HG03135 (cell line): Measurements from ENCODE around the gene C10orf143.
"Not testable (repeated sequence)": the region's sequence is repeated elsewhere in the genome, so short reads cannot be mapped to it uniquely, and the experiment has no call there.

ENCODE experiments used
- ATAC-seq: cut with Tn5 transposase; IDR thresholded peaks from one replicate; pipeline ENCODE4 v1.9.1; 2021; ENCODE audit warnings: mild to moderate bottlenecking, moderate library complexity; ENCODE audit not compliant: unreplicated experiment

Gene C10orf143

GRCh38 chr10:130037169-130037661, 73.4 kb downstream of the C10orf143 start:
- ATAC-seq: no peak

DNA sequence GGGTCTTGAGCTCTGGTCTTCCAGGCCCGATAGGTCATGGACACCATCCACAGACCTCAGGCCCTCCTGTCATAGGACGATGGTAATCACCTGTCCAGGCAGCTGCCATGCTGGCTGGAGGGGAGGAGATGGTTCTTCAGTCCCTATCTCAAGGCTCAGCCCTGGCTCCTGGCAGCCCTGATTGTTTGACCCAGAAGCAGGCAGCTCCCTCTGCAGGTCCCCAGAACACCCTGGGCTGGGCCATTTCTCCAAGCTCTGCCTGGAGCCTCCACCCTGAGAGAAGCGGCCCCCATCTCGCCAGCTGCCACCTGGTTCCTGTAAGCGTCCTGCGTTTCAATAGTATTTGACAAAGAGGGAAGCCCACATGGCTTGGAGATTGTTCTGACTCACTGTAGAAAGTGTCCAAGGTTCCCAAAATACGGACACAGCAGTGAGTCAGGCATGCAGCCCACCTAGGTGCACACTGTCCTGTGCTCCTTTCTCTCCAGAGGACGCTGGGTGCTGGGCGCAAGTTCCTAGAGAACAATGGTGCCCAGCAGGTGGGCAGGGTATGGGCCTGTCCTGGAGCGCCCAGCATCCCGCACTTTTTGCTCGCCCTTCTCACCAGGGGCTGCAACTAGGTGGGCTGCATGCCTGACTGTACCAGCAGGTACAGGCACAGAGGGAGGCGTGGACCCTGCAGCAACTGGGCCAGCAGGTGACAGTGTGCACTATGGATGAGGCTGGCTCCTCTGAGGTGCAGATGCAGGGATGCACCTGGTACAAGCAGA, 74.1 kb downstream of the C10orf143 start:
- no peak for ATAC-seq

GRCh38 chr10:130029209-130029608, 81.4 kb downstream of the C10orf143 start:
- no peak for ATAC-seq

GRCh38 chr10:130028465-130028819, 82.2 kb downstream of the C10orf143 start:
- ATAC-seq: no peak

DNA sequence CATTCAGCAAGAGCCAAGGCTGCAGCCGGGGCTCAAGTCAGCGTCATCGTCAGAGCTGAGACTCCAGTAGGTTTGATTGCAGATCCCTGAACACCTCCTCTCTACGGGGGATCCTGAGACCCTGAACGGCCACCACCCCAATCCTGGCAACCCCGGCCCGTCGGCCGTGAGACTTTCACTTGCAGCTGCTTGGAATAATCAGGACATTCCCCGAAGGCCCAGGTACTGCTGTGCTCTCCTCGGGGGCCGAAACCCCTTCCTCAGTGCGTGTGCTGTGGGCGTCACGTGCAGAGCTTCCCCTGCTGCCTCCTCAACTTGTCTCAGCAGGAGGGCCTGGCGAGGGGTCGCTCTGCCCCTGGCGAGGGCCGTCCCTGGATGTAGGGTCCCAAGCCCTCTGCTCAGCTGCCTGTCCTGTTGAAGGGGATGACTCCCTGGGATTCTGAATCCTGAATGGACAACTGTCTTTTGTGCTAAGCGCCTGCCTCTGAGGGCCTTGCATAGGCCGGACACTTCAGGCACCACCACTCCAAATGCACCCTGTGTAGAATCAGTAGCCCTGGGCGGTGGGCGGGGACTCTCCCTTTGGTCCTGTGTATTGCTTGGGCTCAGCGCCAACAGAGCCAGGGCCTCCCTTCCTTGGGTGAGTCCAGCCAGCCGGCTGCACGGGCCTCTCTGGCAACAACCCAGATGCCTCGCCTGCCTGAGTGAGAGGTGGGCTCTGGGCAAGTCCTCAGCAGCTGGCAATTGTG, 82.7 kb downstream of the C10orf143 start:
- no peak for ATAC-seq

GRCh38 chr10:130026670-130027456, 83.8 kb downstream of the C10orf143 start:
- ATAC-seq: no peak

- ATAC-seq: no peak
These were observed 84.7 kb downstream of the C10orf143 start for GRCh38 chr10:130025811-130026485.

DNA sequence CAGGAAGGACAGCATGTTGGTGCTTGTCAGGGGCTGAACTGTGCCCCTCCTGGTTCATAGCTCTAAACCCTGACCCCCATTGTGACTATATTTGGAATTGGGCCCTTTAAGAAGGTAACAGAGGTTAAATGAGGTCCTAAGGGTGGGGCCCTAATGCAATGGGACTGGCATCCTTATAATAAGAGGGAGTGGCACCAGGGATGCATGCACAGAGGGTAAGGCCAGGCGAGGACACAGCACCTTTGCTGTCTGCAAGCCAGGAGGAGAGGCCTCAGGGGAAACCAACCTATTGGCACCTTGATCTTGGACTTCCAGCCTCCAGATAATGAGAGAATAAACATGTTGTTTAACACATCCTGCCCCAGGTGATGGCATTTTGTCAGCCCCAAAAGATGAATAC, 85.3 kb downstream of the C10orf143 start:
- ATAC-seq: no peak

DNA sequence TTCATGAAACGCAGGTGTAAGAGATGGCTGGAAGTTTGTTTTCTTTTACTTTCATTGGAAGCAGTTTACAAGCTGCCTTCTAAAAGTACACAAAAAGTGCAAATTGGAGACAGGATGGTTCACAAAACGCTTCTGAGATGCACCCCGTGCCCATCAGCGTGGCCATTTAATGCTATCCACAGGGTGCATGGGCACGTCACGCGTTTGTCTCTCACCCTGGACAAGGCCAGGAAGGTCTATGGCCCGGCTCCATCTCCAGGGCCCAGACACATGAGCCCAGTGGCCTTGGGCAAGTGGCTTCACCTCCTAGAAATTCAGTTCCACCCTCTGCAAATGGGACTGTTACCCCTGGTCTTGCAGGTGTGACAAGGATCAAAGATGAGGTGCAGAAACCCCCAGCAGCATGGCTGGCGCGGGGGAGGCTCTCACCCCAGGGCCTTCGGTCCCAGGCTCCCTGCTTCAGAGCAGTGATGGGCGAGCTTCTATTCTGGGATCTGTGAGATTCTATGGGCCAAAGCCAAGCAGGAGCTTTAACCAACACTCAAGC, 85.8 kb downstream of the C10orf143 start:
- ATAC-seq: no peak

- ATAC-seq: not testable (repeated sequence)
These were observed 86.3 kb downstream of the C10orf143 start for GRCh38 chr10:130024326-130024725.

DNA sequence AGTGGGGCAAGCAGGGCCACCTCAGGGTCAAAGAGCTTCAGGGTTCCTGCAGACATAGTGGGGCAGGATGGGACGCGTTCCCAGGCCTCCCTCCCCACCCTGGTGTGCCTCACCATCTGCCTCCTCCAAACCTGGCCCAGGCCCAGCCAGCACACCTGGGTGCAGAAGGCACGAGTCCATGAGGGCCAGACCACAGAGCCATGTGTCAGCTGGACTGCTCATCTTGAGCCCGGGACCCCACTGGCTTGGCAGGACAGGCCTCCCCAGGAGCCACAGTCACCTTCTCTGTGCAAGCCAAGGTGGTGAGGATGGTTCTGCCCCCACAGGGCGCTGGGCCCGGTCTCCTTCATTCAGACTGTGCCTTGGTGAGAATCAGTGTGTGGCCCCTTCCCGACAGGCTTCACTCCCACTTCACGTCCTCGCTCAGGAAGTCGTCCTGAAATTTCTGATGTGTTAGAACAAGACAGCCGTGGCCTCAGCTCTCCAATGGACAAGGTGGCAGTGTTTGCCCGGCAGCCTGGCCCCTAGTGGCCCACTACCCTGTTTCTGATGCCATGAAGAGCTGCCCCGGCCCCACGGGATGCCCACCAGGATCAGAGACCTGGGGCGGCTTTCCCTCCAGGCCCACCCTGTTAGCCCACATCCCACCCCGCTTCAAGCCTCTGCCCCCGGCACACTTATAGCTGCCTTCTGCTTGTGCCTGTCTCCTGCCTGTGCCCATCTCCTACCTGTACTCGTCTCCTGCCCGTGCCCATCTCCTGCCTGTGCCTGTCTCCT, 87.0 kb downstream of the C10orf143 start:
- ATAC-seq: no peak

DNA sequence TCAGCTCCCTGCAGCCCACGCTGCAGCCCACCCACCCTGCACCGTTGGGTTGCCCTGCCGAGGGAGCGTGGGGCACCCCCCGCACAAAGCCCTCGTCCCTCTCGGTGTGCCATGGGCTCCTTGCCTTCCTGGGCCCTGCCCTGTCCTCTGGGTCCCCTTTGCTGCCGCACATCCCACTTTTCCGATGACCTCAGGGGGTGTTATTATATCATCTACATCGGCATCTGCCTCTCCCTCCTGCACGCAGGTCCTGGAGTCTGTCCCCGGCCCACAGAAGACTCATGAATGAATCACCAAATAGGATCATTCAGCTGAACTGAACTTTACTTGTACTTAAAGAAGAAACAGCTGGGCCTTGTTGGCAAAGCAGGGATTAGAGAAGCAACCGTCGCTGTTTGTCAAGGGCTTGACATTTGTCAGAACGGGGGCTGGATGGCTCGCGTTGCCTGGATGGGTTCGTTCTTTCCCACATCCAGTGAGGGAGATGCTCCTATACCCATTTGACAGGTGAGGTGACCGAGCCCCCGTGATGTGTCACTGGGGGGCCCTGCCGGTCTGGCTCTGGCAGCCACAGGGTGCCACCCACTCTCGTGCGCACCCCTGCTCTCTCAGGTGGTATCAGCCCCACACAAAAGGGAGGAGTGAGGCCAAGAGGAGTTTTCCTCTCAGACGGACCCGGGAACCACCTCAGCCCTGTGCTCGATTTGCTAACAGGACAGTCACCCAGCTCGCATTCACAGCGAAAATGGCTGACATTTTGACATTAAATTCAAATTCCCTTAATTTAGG, 87.9 kb downstream of the C10orf143 start:
- no peak for ATAC-seq

- ATAC-seq: no peak
These were observed 88.5 kb downstream of the C10orf143 start for GRCh38 chr10:130022086-130022485.

DNA sequence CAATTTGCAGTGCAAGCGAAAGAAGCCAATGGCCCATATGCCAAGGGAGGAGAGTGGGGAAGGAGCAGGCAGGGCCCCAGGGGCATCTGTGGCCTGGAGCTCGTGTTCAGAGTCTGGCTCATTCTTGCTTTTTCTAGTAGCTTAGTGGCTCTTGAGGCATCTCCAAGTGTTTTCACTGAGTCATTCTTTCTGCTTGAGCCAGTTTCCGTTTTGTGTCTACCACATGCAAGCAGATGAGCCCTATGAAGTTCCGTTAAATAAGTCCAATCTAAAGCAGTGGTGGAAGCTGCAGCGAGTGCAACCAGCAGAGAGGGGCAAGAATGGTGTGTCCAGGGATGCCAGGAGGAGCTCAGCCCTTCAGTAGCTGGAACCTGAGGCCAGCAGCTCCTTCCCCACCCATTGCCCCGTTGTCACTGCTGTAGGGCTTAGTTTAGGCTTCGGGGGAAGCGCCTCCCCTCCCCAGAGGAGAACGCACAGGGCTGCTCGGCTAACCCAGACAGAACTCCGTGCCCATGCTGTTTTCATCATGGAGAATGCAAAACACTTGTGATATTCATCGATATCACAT, 89.2 kb downstream of the C10orf143 start:
- no peak for ATAC-seq

DNA sequence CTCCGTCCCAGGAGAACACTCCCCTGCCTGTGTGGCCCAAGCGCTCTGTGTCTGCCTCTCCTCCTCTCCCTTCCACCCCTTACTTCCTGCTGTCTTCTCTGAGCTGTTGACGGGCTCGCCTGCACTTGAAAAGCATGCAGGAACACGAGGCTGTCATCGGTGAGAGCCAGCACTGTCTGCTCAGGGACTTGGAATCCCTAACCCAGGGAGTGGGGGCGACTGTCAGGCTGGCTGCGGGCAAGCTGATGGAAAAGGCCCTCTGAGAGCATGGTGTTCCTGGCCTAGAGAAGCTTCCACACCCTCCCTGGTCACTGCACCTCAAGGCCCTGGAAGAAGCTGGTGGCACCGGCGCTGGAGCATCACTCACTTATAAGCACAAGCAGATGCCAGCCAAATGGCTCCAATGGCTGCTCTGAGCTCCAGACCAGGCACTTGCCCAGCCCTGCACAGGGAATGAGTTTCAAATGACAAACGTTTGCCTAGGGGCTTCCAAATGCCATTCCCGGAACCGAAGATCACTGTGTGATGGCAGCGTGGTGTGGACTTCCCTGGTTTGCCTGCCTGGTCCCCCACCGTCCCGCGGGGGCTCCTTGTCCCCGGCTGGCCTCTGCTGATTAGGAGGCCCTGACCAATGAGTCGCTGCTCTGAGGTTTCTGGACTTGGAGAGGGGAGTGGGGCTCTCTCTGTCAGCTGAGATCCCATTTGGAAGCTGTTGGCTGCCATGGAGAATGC, 89.8 kb downstream of the C10orf143 start:
- ATAC-seq: no peak

GRCh38 chr10:130018730-130019185, 91.9 kb downstream of the C10orf143 start:
- ATAC-seq: no peak

- ATAC-seq: no peak
These were observed 92.4 kb downstream of the C10orf143 start for GRCh38 chr10:130018265-130018664.

DNA sequence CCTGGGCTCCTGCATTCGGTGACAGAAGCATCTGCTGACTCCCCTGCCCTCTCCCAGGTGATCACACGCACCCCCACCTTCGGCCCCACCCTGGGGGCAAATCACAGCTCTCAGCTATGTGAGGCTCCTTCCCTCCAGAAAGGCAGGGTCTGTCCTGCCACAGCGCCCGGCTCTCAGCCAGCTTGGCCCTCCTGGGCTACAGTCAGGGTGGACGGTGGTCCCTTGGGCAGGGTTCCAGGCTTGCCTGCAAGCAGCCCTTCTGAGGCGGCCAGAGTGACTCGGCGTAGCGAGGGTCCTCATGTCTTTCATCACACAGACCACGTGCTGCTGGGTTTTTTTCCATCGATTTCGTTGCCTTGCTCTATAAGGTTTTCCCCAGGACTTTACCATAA, 93.0 kb downstream of the C10orf143 start:
- no peak for ATAC-seq
